ENCODE results near the gene SAMSN1. TPM values are rescaled to one million over a fixed set of nuclear protein-coding genes. Genes with fewer than 3 reads are reported as not detected.

Gene SAMSN1
- total and polyA plus RNA-seq, 9 of the 15 experiments (the other 6 are each of a cell fraction or from before 2014, with no cell fraction given) = 101 to 223 (median 159) TPM

DNA sequence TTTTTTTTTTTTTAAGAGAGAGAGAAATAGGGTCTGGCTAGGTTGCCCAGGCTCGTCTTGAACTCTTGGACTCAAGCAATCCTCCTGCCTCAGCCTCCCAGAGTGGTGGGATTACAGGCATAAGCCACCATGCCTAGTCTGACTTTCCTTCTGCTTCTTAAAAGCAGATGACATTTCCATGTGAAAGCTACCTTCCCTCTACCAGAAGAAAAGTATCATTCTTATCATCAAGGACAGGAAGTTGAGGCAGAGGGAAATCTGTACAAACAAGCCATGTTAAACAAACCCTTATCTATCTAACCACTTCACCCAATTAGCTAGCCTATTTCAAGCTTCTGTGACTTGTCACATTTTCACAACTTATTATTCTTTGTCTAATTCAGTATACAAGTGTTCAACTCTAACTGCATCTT, 54.8 kb downstream of the SAMSN1 start (continued):
- TF ChIP-seq TCF3 (CRISPR knock-in tag; IDR thresholded peaks at IDR 0.05) = peak; percentile 68
- TF ChIP-seq ZNF212 (CRISPR knock-in tag; IDR thresholded peaks at IDR 0.05) = no peak
- TF ChIP-seq, protein P1, sequence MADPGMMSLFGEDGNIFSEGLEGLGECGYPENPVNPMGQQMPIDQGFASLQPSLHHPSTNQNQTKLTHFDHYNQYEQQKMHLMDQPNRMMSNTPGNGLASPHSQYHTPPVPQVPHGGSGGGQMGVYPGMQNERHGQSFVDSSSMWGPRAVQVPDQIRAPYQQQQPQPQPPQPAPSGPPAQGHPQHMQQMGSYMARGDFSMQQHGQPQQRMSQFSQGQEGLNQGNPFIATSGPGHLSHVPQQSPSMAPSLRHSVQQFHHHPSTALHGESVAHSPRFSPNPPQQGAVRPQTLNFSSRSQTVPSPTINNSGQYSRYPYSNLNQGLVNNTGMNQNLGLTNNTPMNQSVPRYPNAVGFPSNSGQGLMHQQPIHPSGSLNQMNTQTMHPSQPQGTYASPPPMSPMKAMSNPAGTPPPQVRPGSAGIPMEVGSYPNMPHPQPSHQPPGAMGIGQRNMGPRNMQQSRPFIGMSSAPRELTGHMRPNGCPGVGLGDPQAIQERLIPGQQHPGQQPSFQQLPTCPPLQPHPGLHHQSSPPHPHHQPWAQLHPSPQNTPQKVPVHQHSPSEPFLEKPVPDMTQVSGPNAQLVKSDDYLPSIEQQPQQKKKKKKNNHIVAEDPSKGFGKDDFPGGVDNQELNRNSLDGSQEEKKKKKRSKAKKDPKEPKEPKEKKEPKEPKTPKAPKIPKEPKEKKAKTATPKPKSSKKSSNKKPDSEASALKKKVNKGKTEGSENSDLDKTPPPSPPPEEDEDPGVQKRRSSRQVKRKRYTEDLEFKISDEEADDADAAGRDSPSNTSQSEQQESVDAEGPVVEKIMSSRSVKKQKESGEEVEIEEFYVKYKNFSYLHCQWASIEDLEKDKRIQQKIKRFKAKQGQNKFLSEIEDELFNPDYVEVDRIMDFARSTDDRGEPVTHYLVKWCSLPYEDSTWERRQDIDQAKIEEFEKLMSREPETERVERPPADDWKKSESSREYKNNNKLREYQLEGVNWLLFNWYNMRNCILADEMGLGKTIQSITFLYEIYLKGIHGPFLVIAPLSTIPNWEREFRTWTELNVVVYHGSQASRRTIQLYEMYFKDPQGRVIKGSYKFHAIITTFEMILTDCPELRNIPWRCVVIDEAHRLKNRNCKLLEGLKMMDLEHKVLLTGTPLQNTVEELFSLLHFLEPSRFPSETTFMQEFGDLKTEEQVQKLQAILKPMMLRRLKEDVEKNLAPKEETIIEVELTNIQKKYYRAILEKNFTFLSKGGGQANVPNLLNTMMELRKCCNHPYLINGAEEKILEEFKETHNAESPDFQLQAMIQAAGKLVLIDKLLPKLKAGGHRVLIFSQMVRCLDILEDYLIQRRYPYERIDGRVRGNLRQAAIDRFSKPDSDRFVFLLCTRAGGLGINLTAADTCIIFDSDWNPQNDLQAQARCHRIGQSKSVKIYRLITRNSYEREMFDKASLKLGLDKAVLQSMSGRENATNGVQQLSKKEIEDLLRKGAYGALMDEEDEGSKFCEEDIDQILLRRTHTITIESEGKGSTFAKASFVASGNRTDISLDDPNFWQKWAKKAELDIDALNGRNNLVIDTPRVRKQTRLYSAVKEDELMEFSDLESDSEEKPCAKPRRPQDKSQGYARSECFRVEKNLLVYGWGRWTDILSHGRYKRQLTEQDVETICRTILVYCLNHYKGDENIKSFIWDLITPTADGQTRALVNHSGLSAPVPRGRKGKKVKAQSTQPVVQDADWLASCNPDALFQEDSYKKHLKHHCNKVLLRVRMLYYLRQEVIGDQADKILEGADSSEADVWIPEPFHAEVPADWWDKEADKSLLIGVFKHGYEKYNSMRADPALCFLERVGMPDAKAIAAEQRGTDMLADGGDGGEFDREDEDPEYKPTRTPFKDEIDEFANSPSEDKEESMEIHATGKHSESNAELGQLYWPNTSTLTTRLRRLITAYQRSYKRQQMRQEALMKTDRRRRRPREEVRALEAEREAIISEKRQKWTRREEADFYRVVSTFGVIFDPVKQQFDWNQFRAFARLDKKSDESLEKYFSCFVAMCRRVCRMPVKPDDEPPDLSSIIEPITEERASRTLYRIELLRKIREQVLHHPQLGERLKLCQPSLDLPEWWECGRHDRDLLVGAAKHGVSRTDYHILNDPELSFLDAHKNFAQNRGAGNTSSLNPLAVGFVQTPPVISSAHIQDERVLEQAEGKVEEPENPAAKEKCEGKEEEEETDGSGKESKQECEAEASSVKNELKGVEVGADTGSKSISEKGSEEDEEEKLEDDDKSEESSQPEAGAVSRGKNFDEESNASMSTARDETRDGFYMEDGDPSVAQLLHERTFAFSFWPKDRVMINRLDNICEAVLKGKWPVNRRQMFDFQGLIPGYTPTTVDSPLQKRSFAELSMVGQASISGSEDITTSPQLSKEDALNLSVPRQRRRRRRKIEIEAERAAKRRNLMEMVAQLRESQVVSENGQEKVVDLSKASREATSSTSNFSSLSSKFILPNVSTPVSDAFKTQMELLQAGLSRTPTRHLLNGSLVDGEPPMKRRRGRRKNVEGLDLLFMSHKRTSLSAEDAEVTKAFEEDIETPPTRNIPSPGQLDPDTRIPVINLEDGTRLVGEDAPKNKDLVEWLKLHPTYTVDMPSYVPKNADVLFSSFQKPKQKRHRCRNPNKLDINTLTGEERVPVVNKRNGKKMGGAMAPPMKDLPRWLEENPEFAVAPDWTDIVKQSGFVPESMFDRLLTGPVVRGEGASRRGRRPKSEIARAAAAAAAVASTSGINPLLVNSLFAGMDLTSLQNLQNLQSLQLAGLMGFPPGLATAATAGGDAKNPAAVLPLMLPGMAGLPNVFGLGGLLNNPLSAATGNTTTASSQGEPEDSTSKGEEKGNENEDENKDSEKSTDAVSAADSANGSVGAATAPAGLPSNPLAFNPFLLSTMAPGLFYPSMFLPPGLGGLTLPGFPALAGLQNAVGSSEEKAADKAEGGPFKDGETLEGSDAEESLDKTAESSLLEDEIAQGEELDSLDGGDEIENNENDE (IDR thresholded peaks at IDR 0.05; ENCODE audit: low read depth, low read length) = no peak
- TF ChIP-seq SOX6 (IDR thresholded peaks at IDR 0.05) = peak; percentile 77; the same call in 1 of the 2 replicates
- TF ChIP-seq, protein P2, sequence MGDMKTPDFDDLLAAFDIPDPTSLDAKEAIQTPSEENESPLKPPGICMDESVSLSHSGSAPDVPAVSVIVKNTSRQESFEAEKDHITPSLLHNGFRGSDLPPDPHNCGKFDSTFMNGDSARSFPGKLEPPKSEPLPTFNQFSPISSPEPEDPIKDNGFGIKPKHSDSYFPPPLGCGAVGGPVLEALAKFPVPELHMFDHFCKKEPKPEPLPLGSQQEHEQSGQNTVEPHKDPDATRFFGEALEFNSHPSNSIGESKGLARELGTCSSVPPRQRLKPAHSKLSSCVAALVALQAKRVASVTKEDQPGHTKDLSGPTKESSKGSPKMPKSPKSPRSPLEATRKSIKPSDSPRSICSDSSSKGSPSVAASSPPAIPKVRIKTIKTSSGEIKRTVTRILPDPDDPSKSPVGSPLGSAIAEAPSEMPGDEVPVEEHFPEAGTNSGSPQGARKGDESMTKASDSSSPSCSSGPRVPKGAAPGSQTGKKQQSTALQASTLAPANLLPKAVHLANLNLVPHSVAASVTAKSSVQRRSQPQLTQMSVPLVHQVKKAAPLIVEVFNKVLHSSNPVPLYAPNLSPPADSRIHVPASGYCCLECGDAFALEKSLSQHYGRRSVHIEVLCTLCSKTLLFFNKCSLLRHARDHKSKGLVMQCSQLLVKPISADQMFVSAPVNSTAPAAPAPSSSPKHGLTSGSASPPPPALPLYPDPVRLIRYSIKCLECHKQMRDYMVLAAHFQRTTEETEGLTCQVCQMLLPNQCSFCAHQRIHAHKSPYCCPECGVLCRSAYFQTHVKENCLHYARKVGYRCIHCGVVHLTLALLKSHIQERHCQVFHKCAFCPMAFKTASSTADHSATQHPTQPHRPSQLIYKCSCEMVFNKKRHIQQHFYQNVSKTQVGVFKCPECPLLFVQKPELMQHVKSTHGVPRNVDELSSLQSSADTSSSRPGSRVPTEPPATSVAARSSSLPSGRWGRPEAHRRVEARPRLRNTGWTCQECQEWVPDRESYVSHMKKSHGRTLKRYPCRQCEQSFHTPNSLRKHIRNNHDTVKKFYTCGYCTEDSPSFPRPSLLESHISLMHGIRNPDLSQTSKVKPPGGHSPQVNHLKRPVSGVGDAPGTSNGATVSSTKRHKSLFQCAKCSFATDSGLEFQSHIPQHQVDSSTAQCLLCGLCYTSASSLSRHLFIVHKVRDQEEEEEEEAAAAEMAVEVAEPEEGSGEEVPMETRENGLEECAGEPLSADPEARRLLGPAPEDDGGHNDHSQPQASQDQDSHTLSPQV (IDR thresholded peaks at IDR 0.05) = 0 out of 2 replicates have a peak, but pooled peaks have one; percentile 16
- no peak for TF ChIP-seq SAP30 (IDR thresholded peaks at IDR 0.05; ENCODE audit: borderline replicate concordance, insufficient read depth, low read depth, low read length, poor library complexity, severe bottlenecking)
- TF ChIP-seq TEAD4 (IDR thresholded peaks at IDR 0.05; ENCODE audit: low read length) = peak; percentile 74
- no peak for TF ChIP-seq TEAD4 (CRISPR knock-in tag; IDR thresholded peaks at IDR 0.05; ENCODE audit: borderline replicate concordance)
- TF ChIP-seq ZNF584 (CRISPR knock-in tag; IDR thresholded peaks at IDR 0.05; ENCODE audit: low read depth) = no peak
- TF ChIP-seq TAL1 (IDR thresholded peaks at IDR 0.05) = peak; percentile 74
- TF ChIP-seq, protein P3, sequence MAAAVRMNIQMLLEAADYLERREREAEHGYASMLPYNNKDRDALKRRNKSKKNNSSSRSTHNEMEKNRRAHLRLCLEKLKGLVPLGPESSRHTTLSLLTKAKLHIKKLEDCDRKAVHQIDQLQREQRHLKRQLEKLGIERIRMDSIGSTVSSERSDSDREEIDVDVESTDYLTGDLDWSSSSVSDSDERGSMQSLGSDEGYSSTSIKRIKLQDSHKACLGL (CRISPR knock-in tag; IDR thresholded peaks at IDR 0.05; ENCODE audit: borderline replicate concordance, poor library complexity, severe bottlenecking) = no peak
- TF ChIP-seq PHTF2 (CRISPR knock-in tag; IDR thresholded peaks at IDR 0.05) = no peak
- no peak for TF ChIP-seq IRF2 (CRISPR knock-in tag; IDR thresholded peaks at IDR 0.05)

Data from K562 (cell line).